ENCODE results near the gene GPR39. TPM values are rescaled to one million over a fixed set of nuclear protein-coding genes. Genes with fewer than 3 reads are reported as not detected.
"Not testable (repeated sequence)": the region's sequence is repeated elsewhere in the genome, so short reads cannot be mapped to it uniquely, and the experiment has no call there.

The GPR39 gene
- total and polyA plus RNA-seq, 5 experiments from 2014 or later: not detected

- H3K27ac Mint-ChIP-seq: no peak overlapping the region
- peaks cover 0 to 19% (median 6%) of the 10 kb centered on the region in 5 donors for H3K27me3 Mint-ChIP-seq
- DNase-seq (no peak), ATAC-seq (no peak)
- peaks cover 0 to 3% (median 0%) of the 10 kb centered on the region in 3 donors for H3K36me3 Mint-ChIP-seq
- POLR2A ChIA-PET: no interaction called here
- no peak overlapping the region for H3K4me3 Mint-ChIP-seq
- H3K9me3 Mint-ChIP-seq: peaks cover 0 to 10% (median 0%) of the 10 kb centered on the region in 9 donors
- H3K4me1 Mint-ChIP-seq: no peaks in the 10 kb centered on the region
Measured at GRCh38 chr2:132484144-132484543, 67.5 kb downstream of the GPR39 start.

GRCh38 chr2:132488491-132488890 is 71.9 kb downstream of the GPR39 start:
- POLR2A ChIA-PET: no interaction called here
- peaks cover 0 to 24% (median 2%) of the 10 kb centered on the region in 9 donors for H3K9me3 Mint-ChIP-seq

GRCh38 chr2:132489150-132489549 is 72.5 kb downstream of the GPR39 start:
- H3K27ac Mint-ChIP-seq: no peak overlapping the region
- peaks cover 0 to 28% (median 8%) of the 10 kb centered on the region in 5 donors for H3K27me3 Mint-ChIP-seq
- peaks cover 0 to 24% (median 3%) of the 10 kb centered on the region in 9 donors for H3K9me3 Mint-ChIP-seq
- POLR2A ChIA-PET: no interaction called here
- DNase-seq (no peak), ATAC-seq (no peak)
- H3K4me1 Mint-ChIP-seq: no peaks in the 10 kb centered on the region
- no peak overlapping the region for H3K4me3 Mint-ChIP-seq
- H3K36me3 Mint-ChIP-seq: peaks cover 0 to 3% (median 0%) of the 10 kb centered on the region in 3 donors

More at GRCh38 chr2:132488491-132488890, 71.9 kb downstream of the GPR39 start:
- Mint-ChIP-seq H3K4me3 (no peak overlapping the region), H3K27me3 (peaks cover 0 to 28% (median 8%) of the 10 kb centered on the region in 5 donors), H3K27ac (no peak overlapping the region), H3K36me3 (peaks cover 0 to 3% (median 0%) of the 10 kb centered on the region in 3 donors), H3K4me1 (no peaks in the 10 kb centered on the region)
- ATAC-seq (no peak), DNase-seq (no peak)

- no peaks in the 10 kb centered on the region for H3K4me1 Mint-ChIP-seq
- peaks cover 0 to 20% (median 4%) of the 10 kb centered on the region in 9 donors for H3K9me3 Mint-ChIP-seq
- POLR2A ChIA-PET: no interaction called here
- ATAC-seq (no peak), DNase-seq (no peak)
- H3K27ac Mint-ChIP-seq: no peak overlapping the region
- no peak overlapping the region for H3K4me3 Mint-ChIP-seq
- H3K36me3 Mint-ChIP-seq: no peaks in the 10 kb centered on the region
- peaks cover 0 to 8% (median 0%) of the 10 kb centered on the region in 5 donors for H3K27me3 Mint-ChIP-seq
Measured at GRCh38 chr2:132495881-132496280, 79.3 kb downstream of the GPR39 start.

- ATAC-seq (no peak), DNase-seq (no peak)
- POLR2A ChIA-PET: no interaction called here
- Mint-ChIP-seq H3K9me3 (peaks cover 0 to 26% (median 4%) of the 10 kb centered on the region in 9 donors), H3K27me3 (peaks cover 0 to 8% (median 0%) of the 10 kb centered on the region in 5 donors), H3K27ac (no peak overlapping the region), H3K4me1 (no peaks in the 10 kb centered on the region), H3K4me3 (no peak overlapping the region), H3K36me3 (no peaks in the 10 kb centered on the region)
Measured at GRCh38 chr2:132496555-132496954, 80.0 kb downstream of the GPR39 start.

- peaks cover 3 to 32% (median 7%) of the 10 kb centered on the region in 9 donors for H3K9me3 Mint-ChIP-seq
- peaks cover 0 to 3% (median 0%) of the 10 kb centered on the region in 3 donors for H3K36me3 Mint-ChIP-seq
- peaks cover 0 to 8% (median 0%) of the 10 kb centered on the region in 5 donors for H3K27me3 Mint-ChIP-seq
- H3K4me3 Mint-ChIP-seq: no peak overlapping the region
- POLR2A ChIA-PET: no interaction called here
- ATAC-seq (no peak), DNase-seq (no peak)
- no peaks in the 10 kb centered on the region for H3K4me1 Mint-ChIP-seq
- H3K27ac Mint-ChIP-seq: no peak overlapping the region
Measured at GRCh38 chr2:132497591-132497990, 81.0 kb downstream of the GPR39 start.

GRCh38 chr2:132503701-132504100 is 87.1 kb downstream of the GPR39 start:
- no peak overlapping the region for H3K4me3 Mint-ChIP-seq
- H3K36me3 Mint-ChIP-seq: peaks cover 0 to 11% (median 0%) of the 10 kb centered on the region in 3 donors
- DNase-seq (no peak), ATAC-seq (no peak)
- POLR2A ChIA-PET: no interaction called here
- peaks cover 7 to 59% (median 24%) of the 10 kb centered on the region in 9 donors for H3K9me3 Mint-ChIP-seq
- H3K27me3 Mint-ChIP-seq: peaks cover 0 to 7% (median 0%) of the 10 kb centered on the region in 5 donors
- no peak overlapping the region for H3K27ac Mint-ChIP-seq
- no peaks in the 10 kb centered on the region for H3K4me1 Mint-ChIP-seq

- H3K4me1 Mint-ChIP-seq: no peaks in the 10 kb centered on the region
Measured at GRCh38 chr2:132515010-132515409, 98.4 kb downstream of the GPR39 start.

GRCh38 chr2:132517386-132517785 is 100.8 kb downstream of the GPR39 start:
- POLR2A ChIA-PET: no interaction called here
- ATAC-seq: no peak
- no peak overlapping the region for H3K27ac Mint-ChIP-seq
- H3K36me3 Mint-ChIP-seq: no peaks in the 10 kb centered on the region
- H3K27me3 Mint-ChIP-seq: peaks cover 0 to 12% (median 7%) of the 10 kb centered on the region in 5 donors
- no peak overlapping the region for H3K4me3 Mint-ChIP-seq
- peaks cover 0 to 7% (median 3%) of the 10 kb centered on the region in 9 donors for H3K9me3 Mint-ChIP-seq
- DNase-seq: no peak
- H3K4me1 Mint-ChIP-seq: no peaks in the 10 kb centered on the region

More at GRCh38 chr2:132515010-132515409, 98.4 kb downstream of the GPR39 start:
- H3K9me3 Mint-ChIP-seq: peaks cover 0 to 5% (median 1%) of the 10 kb centered on the region in 9 donors
- H3K27me3 Mint-ChIP-seq: peaks cover 0 to 4% (median 0%) of the 10 kb centered on the region in 5 donors
- DNase-seq (no peak), ATAC-seq (no peak)
- no peak overlapping the region for H3K4me3 Mint-ChIP-seq
- no peaks in the 10 kb centered on the region for H3K36me3 Mint-ChIP-seq
- POLR2A ChIA-PET: no interaction called here
- H3K27ac Mint-ChIP-seq: no peak overlapping the region

- no peak overlapping the region for H3K27ac Mint-ChIP-seq
- no peak for ATAC-seq
- H3K36me3 Mint-ChIP-seq: no peaks in the 10 kb centered on the region
- peaks cover 0 to 12% (median 7%) of the 10 kb centered on the region in 5 donors for H3K27me3 Mint-ChIP-seq
- no peak overlapping the region for H3K4me3 Mint-ChIP-seq
- no peak for DNase-seq
- no peaks in the 10 kb centered on the region for H3K4me1 Mint-ChIP-seq
- POLR2A ChIA-PET: no interaction called here
- H3K9me3 Mint-ChIP-seq: peaks cover 0 to 7% (median 3%) of the 10 kb centered on the region in 9 donors
Measured at GRCh38 chr2:132518302-132518701, 101.7 kb downstream of the GPR39 start.

GRCh38 chr2:132519566-132519965 is 103.0 kb downstream of the GPR39 start:
- Mint-ChIP-seq H3K36me3 (no peaks in the 10 kb centered on the region), H3K9me3 (peaks cover 0 to 7% (median 3%) of the 10 kb centered on the region in 9 donors), H3K4me1 (no peaks in the 10 kb centered on the region), H3K27ac (no peak overlapping the region), H3K4me3 (no peak overlapping the region), H3K27me3 (peaks cover 0 to 12% (median 7%) of the 10 kb centered on the region in 5 donors)
- POLR2A ChIA-PET: no interaction called here
- ATAC-seq: no peak
- no peak for DNase-seq

GRCh38 chr2:132521341-132521740 is 104.7 kb downstream of the GPR39 start:
- H3K9me3 Mint-ChIP-seq: peaks cover 0 to 7% (median 3%) of the 10 kb centered on the region in 9 donors

GRCh38 chr2:132522901-132523300 is 106.3 kb downstream of the GPR39 start:
- Mint-ChIP-seq H3K27me3 (peaks cover 0 to 9% (median 6%) of the 10 kb centered on the region in 5 donors), H3K4me3 (no peak overlapping the region), H3K9me3 (peaks cover 0 to 7% (median 3%) of the 10 kb centered on the region in 9 donors)

More at GRCh38 chr2:132521341-132521740, 104.7 kb downstream of the GPR39 start:
- Mint-ChIP-seq H3K4me3 (no peak overlapping the region), H3K36me3 (no peaks in the 10 kb centered on the region), H3K27ac (no peak overlapping the region), H3K4me1 (no peaks in the 10 kb centered on the region), H3K27me3 (peaks cover 0 to 9% (median 4%) of the 10 kb centered on the region in 5 donors)
- ATAC-seq (no peak), DNase-seq (no peak)
- POLR2A ChIA-PET: no interaction called here

GRCh38 chr2:132537061-132537460 is 120.5 kb downstream of the GPR39 start:
- H3K4me1 Mint-ChIP-seq, DNase-seq, H3K27me3 Mint-ChIP-seq, H3K36me3 Mint-ChIP-seq, ATAC-seq, POLR2A ChIA-PET, H3K4me3 Mint-ChIP-seq: not testable (repeated sequence)
- Mint-ChIP-seq H3K27ac (peak overlapping the region in 1 of 10 donors; percentile 88), H3K9me3 (peaks cover 3 to 36% (median 11%) of the 10 kb centered on the region in 9 donors)

More at GRCh38 chr2:132522901-132523300, 106.3 kb downstream of the GPR39 start:
- no peak for ATAC-seq
- Mint-ChIP-seq H3K27ac (no peak overlapping the region), H3K36me3 (no peaks in the 10 kb centered on the region), H3K4me1 (no peaks in the 10 kb centered on the region)
- POLR2A ChIA-PET: no interaction called here
- DNase-seq: no peak
